GM12872 (cell line): ENCODE measurements around the gene ROPN1.

Experiments
- CTCF ChIP-seq: IDR thresholded peaks from 3 replicates; pipeline ENCODE4 v1.5.1; 2011; ENCODE audit warnings: low read depth, mild to moderate bottlenecking, low read length, moderate library complexity; ENCODE audit not compliant: insufficient read depth

Gene ROPN1

GRCh38 chr3:123951522-123952447 lies 40.1 kb downstream of the ROPN1 start:
- TF ChIP-seq CTCF = no peak

GRCh38 chr3:123949641-123950040 lies 42.3 kb downstream of the ROPN1 start:
- no peak for TF ChIP-seq CTCF

GRCh38 chr3:123948449-123948848 lies 43.5 kb downstream of the ROPN1 start:
- no peak for TF ChIP-seq CTCF

GRCh38 chr3:123947482-123947881 lies 44.4 kb downstream of the ROPN1 start:
- no peak for TF ChIP-seq CTCF

- no peak for TF ChIP-seq CTCF
Measured at GRCh38 chr3:123941542-123941941, 50.4 kb downstream of the ROPN1 start.

GRCh38 chr3:123941121-123941520 lies 50.8 kb downstream of the ROPN1 start:
- TF ChIP-seq CTCF = no peak

GRCh38 chr3:123939706-123940105 lies 52.2 kb downstream of the ROPN1 start:
- TF ChIP-seq CTCF = no peak
